NB4 (cell line): ENCODE data around the gene CYB5B.

Experiments used
- MYC ChIP-seq: IDR thresholded peaks from 2 replicates; pipeline ENCODE4 v1.6.1; 2011; ENCODE audit warnings: low read depth, low read length
- POLR2A ChIP-seq: IDR thresholded peaks from 2 replicates; pipeline ENCODE4 v1.6.1; 2011; ENCODE audit warnings: mild to moderate bottlenecking; ENCODE audit not compliant: insufficient read length; ENCODE audit errors: extremely low read depth
- TF ChIP-seq, protein P1 (sequence below): IDR thresholded peaks from one replicate; pipeline ENCODE4 v1.5.1; 2012; ENCODE audit warnings: low read depth, low read length
- TF ChIP-seq, protein P2 (sequence below): IDR thresholded peaks from 2 replicates; pipeline ENCODE4 v1.6.1; 2011; ENCODE audit warnings: low read depth, low read length

- TF ChIP-seq, protein P1, sequence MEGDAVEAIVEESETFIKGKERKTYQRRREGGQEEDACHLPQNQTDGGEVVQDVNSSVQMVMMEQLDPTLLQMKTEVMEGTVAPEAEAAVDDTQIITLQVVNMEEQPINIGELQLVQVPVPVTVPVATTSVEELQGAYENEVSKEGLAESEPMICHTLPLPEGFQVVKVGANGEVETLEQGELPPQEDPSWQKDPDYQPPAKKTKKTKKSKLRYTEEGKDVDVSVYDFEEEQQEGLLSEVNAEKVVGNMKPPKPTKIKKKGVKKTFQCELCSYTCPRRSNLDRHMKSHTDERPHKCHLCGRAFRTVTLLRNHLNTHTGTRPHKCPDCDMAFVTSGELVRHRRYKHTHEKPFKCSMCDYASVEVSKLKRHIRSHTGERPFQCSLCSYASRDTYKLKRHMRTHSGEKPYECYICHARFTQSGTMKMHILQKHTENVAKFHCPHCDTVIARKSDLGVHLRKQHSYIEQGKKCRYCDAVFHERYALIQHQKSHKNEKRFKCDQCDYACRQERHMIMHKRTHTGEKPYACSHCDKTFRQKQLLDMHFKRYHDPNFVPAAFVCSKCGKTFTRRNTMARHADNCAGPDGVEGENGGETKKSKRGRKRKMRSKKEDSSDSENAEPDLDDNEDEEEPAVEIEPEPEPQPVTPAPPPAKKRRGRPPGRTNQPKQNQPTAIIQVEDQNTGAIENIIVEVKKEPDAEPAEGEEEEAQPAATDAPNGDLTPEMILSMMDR = no peak
- TF ChIP-seq POLR2A = no peak
- TF ChIP-seq, protein P2, sequence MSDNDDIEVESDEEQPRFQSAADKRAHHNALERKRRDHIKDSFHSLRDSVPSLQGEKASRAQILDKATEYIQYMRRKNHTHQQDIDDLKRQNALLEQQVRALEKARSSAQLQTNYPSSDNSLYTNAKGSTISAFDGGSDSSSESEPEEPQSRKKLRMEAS = no peak
- no peak for TF ChIP-seq MYC
Measured at GRCh38 chr16:69435977-69436820, 11.8 kb downstream of the CYB5B start.
